AG10803 (cell line): ENCODE measurements around the gene DIS3L2.
A peak's percentile ranks its signal among the peaks of the same experiment; 100 is the strongest.

ENCODE experiments used
- DNase-seq: peaks from one replicate; pipeline ENCODE4 v3.0.0; 2010; ENCODE audit warnings: low read depth
- H3K4me3 ChIP-seq: 2 replicates; pipeline ENCODE4 v1.5.1; 2011; ENCODE audit warnings: mild to moderate bottlenecking, low read length, control low read depth
- TF ChIP-seq, protein P1 (sequence below): conservative IDR thresholded peaks from 2 replicates; pipeline ENCODE4 v1.5.1; 2011; ENCODE audit warnings: mild to moderate bottlenecking, low read length, control low read depth, inconsistent platforms

The DIS3L2 gene

GRCh38 chr2:232141591-232141990, 180.1 kb downstream of the DIS3L2 start:
- TF ChIP-seq, protein P1, sequence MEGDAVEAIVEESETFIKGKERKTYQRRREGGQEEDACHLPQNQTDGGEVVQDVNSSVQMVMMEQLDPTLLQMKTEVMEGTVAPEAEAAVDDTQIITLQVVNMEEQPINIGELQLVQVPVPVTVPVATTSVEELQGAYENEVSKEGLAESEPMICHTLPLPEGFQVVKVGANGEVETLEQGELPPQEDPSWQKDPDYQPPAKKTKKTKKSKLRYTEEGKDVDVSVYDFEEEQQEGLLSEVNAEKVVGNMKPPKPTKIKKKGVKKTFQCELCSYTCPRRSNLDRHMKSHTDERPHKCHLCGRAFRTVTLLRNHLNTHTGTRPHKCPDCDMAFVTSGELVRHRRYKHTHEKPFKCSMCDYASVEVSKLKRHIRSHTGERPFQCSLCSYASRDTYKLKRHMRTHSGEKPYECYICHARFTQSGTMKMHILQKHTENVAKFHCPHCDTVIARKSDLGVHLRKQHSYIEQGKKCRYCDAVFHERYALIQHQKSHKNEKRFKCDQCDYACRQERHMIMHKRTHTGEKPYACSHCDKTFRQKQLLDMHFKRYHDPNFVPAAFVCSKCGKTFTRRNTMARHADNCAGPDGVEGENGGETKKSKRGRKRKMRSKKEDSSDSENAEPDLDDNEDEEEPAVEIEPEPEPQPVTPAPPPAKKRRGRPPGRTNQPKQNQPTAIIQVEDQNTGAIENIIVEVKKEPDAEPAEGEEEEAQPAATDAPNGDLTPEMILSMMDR: no peak
- DNase-seq: no peak

GRCh38 chr2:232142049-232142448, 180.5 kb downstream of the DIS3L2 start:
- H3K4me3 ChIP-seq: no peak overlapping the region
- TF ChIP-seq, protein P1: peak; percentile 70
- DNase-seq: peak; percentile 21

More at GRCh38 chr2:232141591-232141990, 180.1 kb downstream of the DIS3L2 start:
- H3K4me3 ChIP-seq: no peak overlapping the region

- TF ChIP-seq, protein P1: no peak
- no peak for DNase-seq
- no peak overlapping the region for H3K4me3 ChIP-seq
These were observed 181.0 kb downstream of the DIS3L2 start for GRCh38 chr2:232142502-232142901.

GRCh38 chr2:232146294-232146693, 184.8 kb downstream of the DIS3L2 start:
- DNase-seq: no peak
- TF ChIP-seq, protein P1: no peak
- H3K4me3 ChIP-seq: no peak overlapping the region

- TF ChIP-seq, protein P1: no peak
- H3K4me3 ChIP-seq: no peak overlapping the region
- DNase-seq: no peak
These were observed 186.0 kb downstream of the DIS3L2 start for GRCh38 chr2:232147440-232148077.

DNA sequence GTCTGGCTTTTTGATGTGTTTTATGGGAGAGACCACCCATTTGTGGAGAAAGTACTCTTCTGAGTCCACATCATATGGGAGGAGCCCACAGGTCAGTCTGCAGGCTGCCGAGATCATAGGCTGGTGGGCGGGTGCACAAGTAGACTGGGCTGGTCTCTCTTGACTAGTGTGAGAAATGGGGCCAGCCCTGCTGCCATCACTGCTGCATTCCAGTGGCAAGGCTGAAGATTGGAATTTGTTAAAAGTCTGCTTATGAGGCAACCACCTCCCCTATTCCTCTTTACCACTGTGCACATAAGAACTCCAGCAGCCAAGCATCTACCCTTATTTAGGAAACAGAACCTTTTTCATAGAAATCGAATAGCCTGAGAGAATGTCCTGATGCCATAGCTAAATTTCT, 200.7 kb downstream of the DIS3L2 start:
- peak; percentile 49 for DNase-seq
- TF ChIP-seq, protein P1: no peak

DNA sequence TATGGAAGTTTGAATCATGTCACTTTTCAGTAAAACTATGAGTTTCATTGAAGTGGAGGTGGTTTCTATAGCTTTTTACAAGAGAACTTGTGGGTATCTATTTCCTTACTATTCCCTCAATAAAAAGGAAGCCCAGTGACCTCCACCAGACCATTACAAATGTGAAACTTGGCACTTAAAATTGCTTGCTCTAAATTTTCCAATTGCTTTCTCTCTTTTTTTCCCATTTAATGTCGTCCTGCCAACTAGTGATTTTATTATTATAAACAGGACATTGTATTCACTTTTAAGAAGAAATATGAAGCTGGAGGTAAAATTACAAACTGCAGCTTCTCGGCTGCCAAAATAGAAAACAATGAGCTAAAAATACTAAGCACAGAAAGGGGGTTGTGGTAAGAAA, 208.9 kb downstream of the DIS3L2 start:
- DNase-seq: no peak
- TF ChIP-seq, protein P1: no peak
- no peak overlapping the region for H3K4me3 ChIP-seq

More for the DNA sequence above, 200.7 kb downstream of the DIS3L2 start:
- no peak overlapping the region for H3K4me3 ChIP-seq
